ENCODE measurements around the gene GPR158.

GRCh38 chr10:25556457-25556856 lies 381.7 kb downstream of the GPR158 start:
- TF ChIP-seq CTCF (conservative IDR thresholded peaks at IDR 0.05) = no peak
- TF ChIP-seq EZH2 (IDR thresholded peaks at IDR 0.05; ENCODE audit: low read depth) = no peak
